Muscle of back (tissue), 11 donors: Measurements from ENCODE around the gene KPNA1. TPM values are rescaled to one million over a fixed set of nuclear protein-coding genes. Genes with fewer than 3 reads are reported as not detected.

Source experiments
- DNase-seq, 3 donors: peaks; one replicate each; pipeline versions ENCODE4 v3.0.0 to v3.0.0-alpha.2; 2013
- polyA plus RNA-seq, 10 donors: library from polyadenylated mRNA; unstranded; fragments of 120-200 nt; gene quantifications; one replicate each; pipeline ENCODE4 v1.2.1, GENCODE V29; 2013; ENCODE audit not compliant: insufficient read length in 10 of 10

Gene KPNA1
- polyA plus RNA-seq, 10 donors, result 33.9 to 60.5 (median 41.8) TPM

DNA sequence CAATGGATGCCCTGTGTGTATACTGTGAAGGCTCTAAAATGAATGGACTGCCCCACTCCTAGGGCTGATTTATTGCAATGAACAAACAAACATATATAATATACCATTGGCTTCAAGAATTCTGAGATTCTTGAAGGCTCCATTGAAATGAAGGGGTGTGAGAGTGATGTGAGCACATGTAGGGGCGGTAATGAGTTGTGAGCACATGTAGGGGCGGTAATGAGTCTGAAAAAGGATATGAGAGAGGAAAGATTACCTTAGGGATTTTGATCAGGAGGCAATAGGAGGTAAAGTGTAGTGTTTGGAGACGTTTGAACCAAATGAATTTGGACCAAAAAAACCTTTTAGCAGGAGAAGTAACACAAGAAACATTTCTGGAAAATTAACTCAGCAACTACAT is 127.0 kb downstream of the KPNA1 start:
- DNase-seq, result no peak

DNA sequence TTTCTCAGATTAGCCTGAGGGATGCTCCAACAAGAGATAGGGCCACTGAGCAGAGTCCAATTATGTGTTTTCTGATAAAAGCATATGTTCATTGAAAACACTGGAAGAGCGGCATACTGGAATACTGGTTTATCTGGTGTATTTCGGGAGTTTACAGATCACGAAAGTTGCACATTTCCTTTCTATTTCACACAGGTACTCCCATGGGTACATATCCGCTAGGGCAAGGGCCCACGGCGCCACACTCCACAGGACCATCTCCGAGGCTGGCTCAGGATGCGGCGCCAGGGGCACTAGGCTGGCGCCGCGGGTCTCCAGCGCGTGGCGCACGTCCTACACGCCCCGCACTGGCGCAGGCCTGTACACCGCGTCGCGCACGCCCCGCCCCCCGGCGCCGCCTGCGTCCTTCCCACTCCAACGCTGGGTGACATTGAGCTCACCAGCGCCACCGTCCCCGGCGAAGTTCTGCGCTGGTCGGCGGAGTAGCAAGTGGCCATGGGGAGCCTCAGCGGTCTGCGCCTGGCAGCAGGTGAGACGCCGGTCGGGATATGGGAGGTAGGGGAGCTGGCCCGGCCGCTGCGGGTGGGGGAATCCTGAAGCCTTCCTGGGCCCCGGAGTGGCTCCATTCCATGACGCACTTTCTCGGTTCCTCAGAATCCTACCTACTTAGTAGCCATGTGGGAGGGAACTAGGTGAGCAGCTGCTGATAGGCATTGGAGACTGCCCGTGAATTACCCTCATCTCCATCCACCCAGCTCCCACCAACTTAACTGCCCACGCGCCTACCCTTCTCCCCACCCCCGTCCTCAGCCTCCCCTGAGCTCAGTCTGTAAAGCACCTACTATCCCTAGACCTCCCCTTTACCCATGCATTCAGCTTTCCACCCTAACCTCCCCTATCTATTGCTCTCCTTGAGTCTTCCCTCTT is 130.7 kb downstream of the KPNA1 start, which contains the start of gene FAM162A:
Gene FAM162A (plus strand): TSS at position 412 of the 927 bp plus-strand sequence. CDS start 84 bp downstream, at position 496.
- DNase-seq, result peak; percentile 93 to 98 (median 95)

DNA sequence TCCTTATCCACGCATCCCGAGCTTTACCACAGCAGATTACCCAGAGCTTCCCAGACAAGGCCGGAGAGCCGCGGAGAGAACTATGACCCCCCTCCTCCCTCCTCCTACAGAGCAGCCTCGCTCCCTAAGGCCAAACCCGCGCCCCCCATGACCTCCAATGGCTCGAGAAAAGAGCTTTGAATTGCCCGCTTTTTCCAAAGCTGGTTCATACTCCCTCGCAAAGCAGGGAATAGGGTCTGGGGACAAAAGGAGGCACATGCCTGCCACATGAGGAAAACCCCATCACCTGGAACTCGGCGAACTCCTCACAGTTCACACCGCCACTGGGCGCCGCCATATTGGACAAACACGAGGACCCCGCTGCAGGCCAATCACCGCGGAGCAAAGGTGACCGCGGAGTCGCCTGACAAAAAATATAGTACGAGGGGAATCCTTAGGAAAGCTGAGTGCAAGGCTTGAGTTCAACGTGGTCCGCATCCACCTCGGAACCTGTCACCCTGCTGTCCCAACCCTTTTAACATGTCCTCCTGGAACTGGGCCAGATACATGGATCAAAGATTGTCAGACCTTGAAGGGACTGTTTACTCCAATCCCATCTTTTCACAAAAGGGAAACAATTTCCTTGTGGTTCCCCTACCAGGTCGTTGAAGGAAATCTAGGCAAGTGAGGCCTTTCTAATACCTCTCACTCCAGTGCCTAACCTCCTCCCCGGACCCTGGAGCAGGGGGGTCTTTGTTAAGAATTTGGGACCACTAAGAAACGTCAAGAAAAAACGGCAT is 131.7 kb downstream of the KPNA1 start, which contains the start of gene MIX23:
Gene MIX23 (minus strand): TSS at position 344 of the 779 bp plus-strand sequence. CDS start 7 bp downstream, at position 337.
- peak; percentile 88 to 96 (median 91) for DNase-seq

DNA sequence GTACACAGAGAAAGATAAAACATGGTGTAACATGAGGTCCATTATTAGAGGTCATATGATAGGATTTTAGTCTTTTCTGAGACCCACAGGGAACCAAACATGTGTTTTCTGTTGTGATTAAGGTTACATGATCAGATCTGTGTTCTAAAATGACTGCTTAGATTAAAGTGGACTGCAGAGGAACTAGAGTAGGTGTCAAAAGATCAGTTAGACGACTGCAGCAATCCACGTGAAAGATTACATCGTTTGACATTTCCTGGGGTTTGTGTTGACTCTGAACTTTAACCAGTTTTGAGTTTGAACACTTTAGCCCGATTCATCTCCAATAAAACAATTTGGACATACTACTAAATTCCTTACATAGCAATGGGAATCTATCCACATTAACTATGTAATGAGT is 136.8 kb downstream of the KPNA1 start:
- DNase-seq, result no peak

DNA sequence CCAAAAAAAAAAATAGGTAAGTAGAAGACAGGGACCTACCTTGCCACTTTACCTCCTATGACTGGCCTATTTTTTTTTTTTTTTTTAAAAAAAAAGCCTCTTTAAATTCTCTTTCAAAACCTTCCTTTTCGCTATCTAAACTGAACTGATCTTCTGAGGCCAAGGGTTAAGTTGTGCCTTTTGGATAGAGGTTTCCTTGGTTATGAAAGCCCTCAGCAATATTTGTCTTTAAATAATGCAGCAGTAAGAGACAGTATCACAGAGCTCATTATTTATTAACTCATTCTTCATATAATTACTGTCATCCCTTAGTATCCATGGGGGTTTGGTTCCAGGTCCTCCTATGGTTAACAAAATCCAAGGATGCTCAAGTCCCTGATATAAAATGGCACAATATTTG is 140.7 kb downstream of the KPNA1 start:
- DNase-seq, result no peak

Other genes with a start within 250 kb of the KPNA1 start
- gene CSTA, start 189.7 kb downstream of the KPNA1 start, polyA plus RNA-seq, result 1 to 10 TPM in 3 of 10 donors, under 1 TPM in 7; 0.31 to 4.1 (median 0.73) TPM
- 10 to 100 TPM; 24.4 to 39.2 (median 32.5) TPM for gene MIX23, start 131.7 kb downstream of the KPNA1 start, polyA plus RNA-seq
- gene FAM162A, start 130.8 kb downstream of the KPNA1 start, polyA plus RNA-seq, result 10 to 100 TPM; 31.1 to 45.3 (median 36.7) TPM
- 1 to 10 TPM; 4.5 to 6.5 (median 5.6) TPM for gene WDR5B, start 98.9 kb downstream of the KPNA1 start, polyA plus RNA-seq
- gene PARP9, start 49.4 kb upstream of the KPNA1 start, polyA plus RNA-seq, result 10 to 100 TPM in 9 of 10 donors, 1 to 10 TPM in 1; 8.9 to 19.2 (median 15.1) TPM
- 10 to 100 TPM in 2 of 10 donors, 1 to 10 TPM in 8; 6.0 to 10.7 (median 8.4) TPM for gene DTX3L, start 49.4 kb upstream of the KPNA1 start, polyA plus RNA-seq
- gene PARP15, start 62.7 kb upstream of the KPNA1 start, polyA plus RNA-seq, result 1 to 10 TPM in 9 of 10 donors, under 1 TPM in 1; 0.94 to 8.3 (median 3.6) TPM
- gene PARP14, start 165.9 kb upstream of the KPNA1 start, polyA plus RNA-seq, result 10 to 100 TPM in 4 of 10 donors, 1 to 10 TPM in 6; 7.0 to 14.1 (median 9.5) TPM